SK-N-SH treated with all-trans-retinoic acid at 6 μM for 48 hours (cell line): Measurements from ENCODE around the gene POLR2F.

Experiments
- ATAC-seq: fragments of 200-7000 bp; cut with Tn5 transposase; 3 replicates; pipeline ENCODE4 v1.9.1; 2020; ENCODE audit warnings: mild to moderate bottlenecking, moderate library complexity
- ARNTL ChIP-seq: fragments of 450-650 bp; formaldehyde crosslinking; IDR thresholded peaks from 2 replicates; pipeline ENCODE4 v1.5.0; 2020; ENCODE audit warnings: low read depth, mild to moderate bottlenecking, moderate library complexity, borderline replicate concordance
- BACH2 ChIP-seq: fragments of 250-450 bp; sonication (Bioruptor Pico); IDR thresholded peaks from 2 replicates; pipeline ENCODE4 v1.9.0; 2021; ENCODE audit warnings: mild to moderate bottlenecking, borderline replicate concordance
- CREB5 ChIP-seq: fragments of 250-450 bp; sonication (Bioruptor Pico); IDR thresholded peaks from 2 replicates; pipeline ENCODE4 v1.5.1; 2020; ENCODE audit warnings: low read depth, mild to moderate bottlenecking, moderate library complexity
- CSDC2 ChIP-seq: fragments of 250-450 bp; sonication (Bioruptor Pico); IDR thresholded peaks from 2 replicates; pipeline ENCODE4 v1.5.0; 2020; ENCODE audit warnings: mild to moderate bottlenecking, moderate library complexity
- CSRNP3 ChIP-seq: fragments of 250-450 bp; sonication (Bioruptor Pico); IDR thresholded peaks from 2 replicates; pipeline ENCODE4 v1.5.1; 2021; ENCODE audit warnings: mild to moderate bottlenecking, moderate library complexity
- ESRRG ChIP-seq: fragments of 250-450 bp; sonication (Bioruptor Pico); IDR thresholded peaks from 2 replicates; pipeline ENCODE4 v1.6.1; 2021; ENCODE audit warnings: mild to moderate bottlenecking
- GLIS3 ChIP-seq: fragments of 250-450 bp; sonication (Bioruptor Pico); IDR thresholded peaks from 2 replicates; pipeline ENCODE4 v1.5.0; 2020; ENCODE audit warnings: mild to moderate bottlenecking, moderate library complexity
- ISL1 ChIP-seq: fragments of 250-450 bp; sonication (Bioruptor Pico); IDR thresholded peaks from 2 replicates; pipeline ENCODE4 v2.1.2; 2022; ENCODE audit warnings: mild to moderate bottlenecking, moderate library complexity
- OSR1 ChIP-seq: fragments of 250-450 bp; sonication (Bioruptor Pico); IDR thresholded peaks from 2 replicates; pipeline ENCODE4 v1.8.0; 2022; ENCODE audit warnings: moderate library complexity, mild to moderate bottlenecking, inconsistent platforms
- PATZ1 ChIP-seq: fragments of 250-450 bp; sonication (Bioruptor Pico); IDR thresholded peaks from 2 replicates; pipeline ENCODE4 v1.8.0; 2020; ENCODE audit warnings: mild to moderate bottlenecking, moderate library complexity, borderline replicate concordance
- POU6F1 ChIP-seq: fragments of 250-450 bp; sonication (Bioruptor Pico); IDR thresholded peaks from 2 replicates; pipeline ENCODE4 v1.8.0; 2021; ENCODE audit warnings: low read depth, mild to moderate bottlenecking, moderate library complexity, borderline replicate concordance
- PPARA ChIP-seq: fragments of 250-450 bp; sonication (Bioruptor Pico); IDR thresholded peaks from 2 replicates; pipeline ENCODE4 v1.5.0; 2020; ENCODE audit warnings: mild to moderate bottlenecking, borderline replicate concordance
- RARB ChIP-seq: fragments of 250-450 bp; sonication (Bioruptor Pico); IDR thresholded peaks from 2 replicates; pipeline ENCODE4 v1.8.0; 2021; ENCODE audit warnings: mild to moderate bottlenecking, moderate library complexity
- SNAI2 ChIP-seq: fragments of 250-450 bp; sonication (Bioruptor Pico); IDR thresholded peaks from 2 replicates; pipeline ENCODE4 v1.5.0; 2020; ENCODE audit warnings: mild to moderate bottlenecking, moderate library complexity
- TCF4 ChIP-seq: fragments of 250-450 bp; sonication (Bioruptor Pico); IDR thresholded peaks from 2 replicates; pipeline ENCODE4 v1.8.0; 2021; ENCODE audit warnings: mild to moderate bottlenecking, moderate library complexity, borderline replicate concordance
- TOX ChIP-seq: fragments of 250-450 bp; sonication (Bioruptor Pico); IDR thresholded peaks from 2 replicates; pipeline ENCODE4 v1.8.0; 2021; ENCODE audit warnings: mild to moderate bottlenecking, moderate library complexity, borderline replicate concordance
- TSHZ2 ChIP-seq: fragments of 250-450 bp; sonication (Bioruptor Pico); IDR thresholded peaks from 2 replicates; pipeline ENCODE4 v1.5.0; 2020; ENCODE audit warnings: mild to moderate bottlenecking, moderate library complexity
- ZC3H10 ChIP-seq: fragments of 250-450 bp; sonication (Bioruptor Pico); IDR thresholded peaks from 2 replicates; pipeline ENCODE4 v1.5.1; 2021; ENCODE audit warnings: mild to moderate bottlenecking, moderate library complexity
- ZFP30 ChIP-seq: fragments of 450-650 bp; formaldehyde crosslinking; IDR thresholded peaks from 2 replicates; pipeline ENCODE4 v1.5.0; 2022; ENCODE audit warnings: mild to moderate bottlenecking, moderate library complexity
- ZNF565 ChIP-seq: fragments of 450-650 bp; formaldehyde crosslinking; conservative IDR thresholded peaks from 2 replicates; pipeline ENCODE4 v1.5.0; 2020; ENCODE audit warnings: low read depth, mild to moderate bottlenecking, moderate library complexity
- ZNF70 ChIP-seq: fragments of 450-650 bp; formaldehyde crosslinking; IDR thresholded peaks from 2 replicates; pipeline ENCODE4 v1.5.0; 2020; ENCODE audit warnings: mild to moderate bottlenecking, moderate library complexity

The POLR2F gene

GRCh38 chr22:37985751-37986281 is 32.3 kb downstream of the POLR2F start:
- TF ChIP-seq ISL1 (CRISPR knock-in tag) (no peak), PATZ1 (CRISPR knock-in tag) (no peak), POU6F1 (no peak), SNAI2 (CRISPR knock-in tag) (no peak), ZFP30 (CRISPR knock-in tag) (no peak), ESRRG (CRISPR knock-in tag) (no peak), CSDC2 (CRISPR knock-in tag) (no peak)
- TF ChIP-seq, all 23 proteins: peak for 0
- ATAC-seq = no peak

- ATAC-seq = no peak
- no peak for TF ChIP-seq TOX (CRISPR knock-in tag)
- no peak for TF ChIP-seq POU6F1
- TF ChIP-seq CSRNP3 (CRISPR knock-in tag) = no peak
- no peak for TF ChIP-seq GLIS3 (CRISPR knock-in tag)
Measured at GRCh38 chr22:37986371-37986770, 32.9 kb downstream of the POLR2F start.

- ATAC-seq = no peak
- TF ChIP-seq ARNTL (no peak), ISL1 (CRISPR knock-in tag) (no peak), SNAI2 (CRISPR knock-in tag) (no peak), PPARA (no peak), PATZ1 (CRISPR knock-in tag) (no peak), ZNF70 (CRISPR knock-in tag) (no peak), BACH2 (no peak), CSDC2 (CRISPR knock-in tag) (no peak), TSHZ2 (CRISPR knock-in tag) (no peak), POU6F1 (no peak), ESRRG (CRISPR knock-in tag) (no peak), ZNF565 (no peak), ZFP30 (CRISPR knock-in tag) (no peak), GLIS3 (CRISPR knock-in tag) (no peak), OSR1 (CRISPR knock-in tag) (no peak), TCF4 (CRISPR knock-in tag) (no peak), CREB5 (CRISPR knock-in tag) (no peak), RARB (no peak), ZC3H10 (CRISPR knock-in tag) (no peak)
Measured at GRCh38 chr22:37989146-37990045, 35.9 kb downstream of the POLR2F start.
